CD14-positive monocyte (primary cell): ENCODE data around the gene PIK3CD. TPM values are rescaled to one million over a fixed set of nuclear protein-coding genes. Genes with fewer than 3 reads are reported as not detected.

Source experiments
- DNase-seq, 3 donors: peaks; one replicate each; pipeline ENCODE4 v3.0.0-alpha.2; 2011 to 2022
- H2AFZ ChIP-seq: 2 replicates; pipeline ENCODE4 v1.6.0; 2012; ENCODE audit warnings: mild to moderate bottlenecking, low read depth, low read length, inconsistent platforms; ENCODE audit not compliant: insufficient read depth, poor library complexity, severe bottlenecking
- H3K27ac ChIP-seq, 2 donors: 1 replicate in 1 of 2; 2 replicates in 1 of 2; pipeline ENCODE4 v1.5.1; 2012 to 2013; ENCODE audit warnings: low read length in 2 of 2, control low read depth in 1 of 2, inconsistent platforms in 1 of 2, low read depth in 1 of 2, mild to moderate bottlenecking in 1 of 2
- H3K27me3 ChIP-seq, 2 donors: one replicate each; pipeline versions ENCODE4 v1.6.0 to v1.6.1; 2011 to 2013; ENCODE audit warnings: low read length in 2 of 2; ENCODE audit not compliant: control insufficient read depth in 2 of 2, insufficient read depth in 2 of 2
- H3K36me3 ChIP-seq, 2 donors: replicated peaks in 1 of 2; 1 replicate in 1 of 2; 2 replicates in 1 of 2; pipeline versions ENCODE4 v1.5.1 to v1.6.1; 2012 to 2013; ENCODE audit warnings: low read length in 2 of 2, control low read depth in 1 of 2, inconsistent platforms in 1 of 2, mild to moderate bottlenecking in 1 of 2; ENCODE audit not compliant: insufficient read depth in 2 of 2, control insufficient read depth in 1 of 2
- H3K4me1 ChIP-seq, 2 donors: 1 replicate in 1 of 2; 2 replicates in 1 of 2; pipeline versions ENCODE4 v1.5.1 to v1.6.1; 2012 to 2013; ENCODE audit warnings: low read length in 2 of 2, control low read depth in 1 of 2, inconsistent platforms in 1 of 2, mild to moderate bottlenecking in 1 of 2, moderate library complexity in 1 of 2; ENCODE audit not compliant: insufficient read depth in 2 of 2, control insufficient read depth in 1 of 2
- H3K4me2 ChIP-seq: replicated peaks from 2 replicates; pipeline ENCODE3; 2012; ENCODE audit warnings: low read length, moderate library complexity, mild to moderate bottlenecking; ENCODE audit not compliant: poor library complexity, severe bottlenecking; ENCODE audit errors: extremely low read depth
- H3K4me3 ChIP-seq, 3 experiments: fragments of 200-600 bp in 1 of 3; sonication (generic) in 1 of 3; replicated peaks in 1 of 3; 1 replicate in 2 of 3; 2 replicates in 1 of 3; pipeline ENCODE4 v1.5.1; 2011 to 2013; ENCODE audit warnings: low read length in 3 of 3, mild to moderate bottlenecking in 3 of 3, control low read depth in 2 of 3, low read depth in 2 of 3, inconsistent platforms in 1 of 3, moderate library complexity in 1 of 3
- H3K79me2 ChIP-seq: 2 replicates; pipeline ENCODE4 v1.6.0; 2012; ENCODE audit warnings: mild to moderate bottlenecking, control low read depth, inconsistent platforms, low read length, moderate library complexity; ENCODE audit not compliant: insufficient read depth
- H3K9ac ChIP-seq: 2 replicates; pipeline ENCODE4 v1.6.0; 2017; ENCODE audit warnings: low read length, mild to moderate bottlenecking; ENCODE audit not compliant: insufficient read depth, poor library complexity, severe bottlenecking
- H3K9me3 ChIP-seq, 2 donors: replicated peaks in 1 of 2; 1 replicate in 1 of 2; 2 replicates in 1 of 2; pipeline versions ENCODE4 v1.5.1 to v1.6.1; 2012 to 2013; ENCODE audit warnings: low read length in 2 of 2, control low read depth in 1 of 2; ENCODE audit not compliant: control insufficient read depth in 1 of 2, insufficient read depth in 1 of 2
- H4K20me1 ChIP-seq: 2 replicates; pipeline ENCODE4 v1.6.0; 2012; ENCODE audit warnings: mild to moderate bottlenecking, low read length, control low read depth, moderate library complexity; ENCODE audit not compliant: insufficient read depth
- H3K27ac Mint-ChIP-seq, 7 donors: one replicate each; pipeline ENCODE4 v1.8.0; 2020; ENCODE audit warnings: mild to moderate bottlenecking in 7 of 7, mixed read lengths in 7 of 7, moderate library complexity in 6 of 7, inconsistent platforms in 2 of 7
- H3K27me3 Mint-ChIP-seq, 3 donors: one replicate each; pipeline ENCODE4 v1.8.0; 2021 to 2022; ENCODE audit warnings: low read depth in 3 of 3, mild to moderate bottlenecking in 3 of 3, mixed read lengths in 3 of 3, moderate library complexity in 3 of 3, inconsistent platforms in 1 of 3
- H3K36me3 Mint-ChIP-seq, 2 donors: one replicate each; pipeline ENCODE4 v1.8.0; 2020; ENCODE audit warnings: mixed read lengths in 2 of 2, inconsistent platforms in 1 of 2, mild to moderate bottlenecking in 1 of 2
- H3K4me1 Mint-ChIP-seq: one replicate; pipeline ENCODE4 v1.8.0; 2020; ENCODE audit warnings: mild to moderate bottlenecking, mixed read lengths
- H3K4me3 Mint-ChIP-seq, 2 donors: one replicate each; pipeline ENCODE4 v1.8.0; 2020; ENCODE audit warnings: mild to moderate bottlenecking in 2 of 2, mixed read lengths in 2 of 2, moderate library complexity in 1 of 2
- H3K9me3 Mint-ChIP-seq, 7 donors: one replicate each; pipeline ENCODE4 v1.8.0; 2020 to 2022; ENCODE audit warnings: mixed read lengths in 7 of 7, mild to moderate bottlenecking in 6 of 7, moderate library complexity in 6 of 7, inconsistent platforms in 2 of 7
- WGBS: methylation state at CpG from one replicate; pipeline ENCODE4 v1.1.5; 2013; ENCODE audit warnings: missing lambda C conversion rate; ENCODE audit not compliant: insufficient coverage; 5-methylcytosine and 5-hydroxymethylcytosine counted together
- intact Hi-C, 2 donors: fragments of 100-400 bp; cut with micrococcal nuclease; formaldehyde crosslinking; loops; one replicate each; pipeline versions ENCODE4 v1.15.0 to v1.15.1; 2023
- polyA plus RNA-seq, 3 donors: library from polyadenylated mRNA; depleted of rRNA in 1 of 3; unstranded in 2 of 3; stranded (reverse) in 1 of 3; fragments of 300-500 nt in 2 of 3; fragments of >200 nt in 1 of 3; fragmentation: Illumina TruSeq in 2 of 3; gene quantifications; 1 replicate in 2 of 3; 2 replicates in 1 of 3; pipeline ENCODE4 v1.2.3, GENCODE V29; 2012 to 2021
- TF ChIP-seq, protein P1 (sequence below): fragments of 200-600 bp; IDR thresholded peaks from one replicate; pipeline ENCODE4 v1.8.0; 2022; ENCODE audit warnings: antibody characterized with exemption, mild to moderate bottlenecking

Gene PIK3CD
- polyA plus RNA-seq, 3 donors: 33.2 to 120 (median 52.2) TPM

DNA sequence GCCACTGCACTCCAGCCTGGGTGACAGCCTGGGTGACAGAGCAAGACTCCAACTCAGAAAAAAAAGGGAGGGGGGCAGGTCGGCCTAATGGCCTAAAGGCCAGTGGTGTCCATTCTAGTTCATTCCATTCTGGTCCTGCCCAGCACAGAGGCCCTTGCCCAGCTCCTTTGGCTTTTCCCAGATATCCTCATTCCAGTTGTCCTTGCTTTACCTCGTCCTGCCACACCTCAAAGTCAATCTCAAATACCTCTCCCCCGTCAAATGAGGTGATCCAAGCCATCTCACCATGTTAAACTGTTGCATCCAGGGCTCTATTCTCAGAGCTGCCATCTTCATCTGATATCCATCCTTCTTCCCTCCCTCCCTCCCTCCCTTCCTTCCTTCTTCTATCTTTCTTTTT is 19.9 kb upstream of the PIK3CD start:
- H3K79me2 ChIP-seq: peaks cover 52% of the 10 kb centered on the region
- H3K9me3 ChIP-seq: no peaks in the 10 kb centered on the region
- H3K4me2 ChIP-seq: no peak overlapping the region
- WGBS: 83% methylated on average over 3 of the region's 3 CpGs
- H3K4me3 ChIP-seq: no peak overlapping the region
- peaks cover 0 to 6% of the 10 kb centered on the region in 2 donors for H3K36me3 Mint-ChIP-seq
- H3K9ac ChIP-seq: no peak overlapping the region
- intact Hi-C loops: no loop called here
- H2AFZ ChIP-seq: no peak overlapping the region
- peaks cover 7% of the 10 kb centered on the region for H4K20me1 ChIP-seq
- H3K9me3 Mint-ChIP-seq: peaks cover 0 to 2% (median 0%) of the 10 kb centered on the region in 7 donors
- H3K27ac ChIP-seq: no peak overlapping the region
- H3K27me3 Mint-ChIP-seq: peaks cover 0 to 3% (median 2%) of the 10 kb centered on the region in 3 donors
- no peaks in the 10 kb centered on the region for H3K36me3 ChIP-seq
- H3K27me3 ChIP-seq: no peaks in the 10 kb centered on the region
- H3K4me3 Mint-ChIP-seq: no peak overlapping the region
- no peak for DNase-seq
- H3K27ac Mint-ChIP-seq: no peak overlapping the region
- TF ChIP-seq, protein P1, sequence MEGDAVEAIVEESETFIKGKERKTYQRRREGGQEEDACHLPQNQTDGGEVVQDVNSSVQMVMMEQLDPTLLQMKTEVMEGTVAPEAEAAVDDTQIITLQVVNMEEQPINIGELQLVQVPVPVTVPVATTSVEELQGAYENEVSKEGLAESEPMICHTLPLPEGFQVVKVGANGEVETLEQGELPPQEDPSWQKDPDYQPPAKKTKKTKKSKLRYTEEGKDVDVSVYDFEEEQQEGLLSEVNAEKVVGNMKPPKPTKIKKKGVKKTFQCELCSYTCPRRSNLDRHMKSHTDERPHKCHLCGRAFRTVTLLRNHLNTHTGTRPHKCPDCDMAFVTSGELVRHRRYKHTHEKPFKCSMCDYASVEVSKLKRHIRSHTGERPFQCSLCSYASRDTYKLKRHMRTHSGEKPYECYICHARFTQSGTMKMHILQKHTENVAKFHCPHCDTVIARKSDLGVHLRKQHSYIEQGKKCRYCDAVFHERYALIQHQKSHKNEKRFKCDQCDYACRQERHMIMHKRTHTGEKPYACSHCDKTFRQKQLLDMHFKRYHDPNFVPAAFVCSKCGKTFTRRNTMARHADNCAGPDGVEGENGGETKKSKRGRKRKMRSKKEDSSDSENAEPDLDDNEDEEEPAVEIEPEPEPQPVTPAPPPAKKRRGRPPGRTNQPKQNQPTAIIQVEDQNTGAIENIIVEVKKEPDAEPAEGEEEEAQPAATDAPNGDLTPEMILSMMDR: no peak
- peaks cover 60% of the 10 kb centered on the region for H3K4me1 Mint-ChIP-seq
- H3K4me1 ChIP-seq: peaks cover 63 to 76% of the 10 kb centered on the region in 2 donors

DNA sequence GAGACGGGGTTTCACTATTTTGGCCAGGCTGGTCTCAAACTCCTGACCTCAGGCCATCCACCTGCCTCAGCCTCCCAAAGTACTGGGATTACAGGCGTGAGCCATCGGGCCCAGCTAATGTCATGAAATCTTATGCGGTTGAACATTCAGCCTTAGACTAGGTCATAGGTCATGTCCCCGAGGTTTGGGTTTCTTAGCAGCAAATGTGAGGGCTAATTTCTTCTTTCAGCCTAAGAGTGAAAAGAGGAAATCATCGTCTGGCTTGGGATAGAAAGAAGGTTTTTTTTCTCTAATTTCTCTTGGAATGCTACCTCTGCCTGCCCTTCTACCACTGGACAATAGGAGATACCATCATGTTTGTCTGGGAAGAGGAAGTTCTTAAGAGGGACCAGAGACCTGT is 18.0 kb upstream of the PIK3CD start:
- TF ChIP-seq, protein P1: no peak
- Mint-ChIP-seq H3K4me1 (peaks cover 47% of the 10 kb centered on the region), H3K9me3 (peaks cover 0 to 8% (median 3%) of the 10 kb centered on the region in 7 donors), H3K27ac (peak overlapping the region in 3 of 7 donors; percentile 15 to 68 (median 68)), H3K4me3 (no peak overlapping the region), H3K27me3 (peaks cover 0 to 5% (median 5%) of the 10 kb centered on the region in 3 donors), H3K36me3 (peaks cover 6% of the 10 kb centered on the region in 2 donors)
- H3K27me3 ChIP-seq: no peaks in the 10 kb centered on the region
- H3K9ac ChIP-seq: no peak overlapping the region
- no peak overlapping the region for H3K27ac ChIP-seq
- DNase-seq: peak in 2 of 3 donors; percentile 28 to 43
- H2AFZ ChIP-seq: no peak overlapping the region
- H3K36me3 ChIP-seq: no peaks in the 10 kb centered on the region
- H3K9me3 ChIP-seq: peaks cover 0 to 3% of the 10 kb centered on the region in 2 donors
- no peak overlapping the region for H3K4me3 ChIP-seq
- WGBS: 53% methylated on average over 3 of the region's 6 CpGs
- H3K4me1 ChIP-seq: peaks cover 49 to 63% of the 10 kb centered on the region in 2 donors
- intact Hi-C loops: no loop called here
- no peaks in the 10 kb centered on the region for H4K20me1 ChIP-seq
- H3K4me2 ChIP-seq: peak overlapping the region; percentile 19
- H3K79me2 ChIP-seq: peaks cover 41% of the 10 kb centered on the region
